Tongue (tissue), 2 donors: Measurements from ENCODE around the gene CDK14. TPM values are rescaled to one million over a fixed set of nuclear protein-coding genes. Genes with fewer than 3 reads are reported as not detected.

Experiments
- DNase-seq: peaks from one replicate; pipeline ENCODE4 v3.0.0-alpha.2; 2015
- total RNA-seq: library from RNA; depleted of rRNA; stranded (reverse); fragments of >200 nt; gene quantifications from one replicate; pipeline ENCODE4 v1.2.3, GENCODE V29; 2014

The CDK14 gene
- total RNA-seq, 1 donor from 2014 or later, result 29.3 TPM

GRCh38 chr7:91019686-91020385 lies 423.7 kb downstream of the CDK14 start:
- DNase-seq, result no peak

DNA sequence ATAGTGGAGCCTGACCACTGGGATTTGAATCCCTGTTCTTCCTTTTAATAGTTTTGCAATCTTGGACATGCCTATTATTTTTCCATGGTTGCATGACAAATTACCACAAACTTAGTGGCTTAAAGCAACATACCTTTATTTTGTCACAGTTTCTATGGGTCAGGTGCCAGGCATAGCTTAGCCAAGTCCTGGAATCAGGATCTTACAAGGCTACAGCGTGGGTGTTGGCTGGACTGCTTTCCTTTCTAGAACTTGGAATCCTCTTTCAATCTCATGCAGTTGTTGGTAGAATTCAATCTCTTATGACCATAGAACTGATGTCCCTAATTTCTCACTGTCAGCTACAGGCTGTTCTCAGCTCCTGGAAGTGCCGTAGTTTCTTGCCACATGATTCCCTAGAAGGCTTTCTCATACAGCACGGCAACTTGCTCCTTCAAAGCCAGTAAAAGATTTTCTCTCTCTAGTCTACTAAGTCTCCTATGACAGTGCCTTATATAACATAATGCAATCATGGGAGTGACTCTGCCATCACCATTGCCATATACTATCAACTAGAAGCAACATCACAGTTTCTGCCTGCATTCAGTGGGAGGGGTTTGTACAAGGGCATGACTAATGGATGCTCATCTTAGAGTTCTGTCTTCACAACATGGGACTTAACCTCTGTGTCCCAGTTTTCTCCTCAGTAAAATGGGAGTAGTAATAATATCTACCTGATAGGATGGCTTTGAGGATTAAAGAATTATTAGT lies 424.7 kb downstream of the CDK14 start:
- peak; percentile 68 for DNase-seq

GRCh38 chr7:91021956-91022355 lies 425.8 kb downstream of the CDK14 start:
- DNase-seq, result no peak

- DNase-seq, result no peak
Measured at GRCh38 chr7:91025906-91026390, 429.8 kb downstream of the CDK14 start.

DNA sequence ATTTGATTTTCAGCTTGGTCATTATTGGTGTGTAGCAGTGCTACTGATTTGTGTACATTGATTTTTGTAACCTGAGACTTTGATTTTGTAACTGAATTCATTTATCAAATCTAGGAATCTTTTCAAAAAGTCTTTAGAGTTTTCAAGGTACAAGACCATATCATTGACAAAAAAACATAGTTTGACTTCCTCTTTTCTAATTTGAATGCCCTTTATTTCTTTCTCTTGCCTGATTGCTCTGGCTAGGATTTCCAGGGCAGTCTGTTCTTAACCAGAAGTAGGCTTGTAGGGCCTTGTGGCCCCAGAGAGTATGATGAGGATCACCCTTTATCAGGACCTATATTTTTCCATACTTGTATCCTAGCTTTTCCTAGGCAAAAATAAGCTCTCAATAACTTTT lies 433.6 kb downstream of the CDK14 start:
- no peak for DNase-seq

DNA sequence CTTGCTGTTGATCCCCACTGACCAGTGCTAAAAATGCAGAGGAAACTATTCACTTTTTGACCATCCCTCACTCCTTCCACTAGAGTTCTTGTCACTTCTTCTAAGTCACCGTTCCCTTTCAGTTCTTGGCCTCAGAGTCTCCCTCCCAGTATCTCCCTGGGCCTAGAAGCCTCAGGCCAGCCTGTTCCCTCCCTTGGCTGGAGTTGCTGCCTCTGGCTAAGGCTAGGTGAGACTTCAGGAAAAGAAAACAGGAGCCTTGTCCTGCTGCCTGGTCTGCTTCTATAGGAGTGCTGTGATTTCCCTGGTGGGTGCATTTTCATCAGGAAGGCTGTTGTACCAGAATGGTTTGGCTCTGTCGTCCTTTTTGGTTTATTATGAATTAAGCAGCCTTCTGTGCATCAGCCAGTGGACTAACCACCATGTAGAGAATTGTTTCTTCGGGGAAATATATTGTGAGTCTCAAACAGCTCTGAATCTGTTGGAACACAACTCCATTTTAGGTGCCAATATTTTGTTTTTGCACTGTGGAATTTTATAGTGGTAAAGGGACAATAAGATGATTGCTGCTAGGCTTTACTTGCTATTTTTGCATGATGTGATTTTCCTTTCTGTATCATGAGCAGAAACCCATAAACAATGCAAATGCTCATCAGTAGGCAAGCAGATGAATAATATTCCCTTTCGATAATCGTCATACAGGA lies 434.7 kb downstream of the CDK14 start:
- peak; percentile 10 for DNase-seq

DNA sequence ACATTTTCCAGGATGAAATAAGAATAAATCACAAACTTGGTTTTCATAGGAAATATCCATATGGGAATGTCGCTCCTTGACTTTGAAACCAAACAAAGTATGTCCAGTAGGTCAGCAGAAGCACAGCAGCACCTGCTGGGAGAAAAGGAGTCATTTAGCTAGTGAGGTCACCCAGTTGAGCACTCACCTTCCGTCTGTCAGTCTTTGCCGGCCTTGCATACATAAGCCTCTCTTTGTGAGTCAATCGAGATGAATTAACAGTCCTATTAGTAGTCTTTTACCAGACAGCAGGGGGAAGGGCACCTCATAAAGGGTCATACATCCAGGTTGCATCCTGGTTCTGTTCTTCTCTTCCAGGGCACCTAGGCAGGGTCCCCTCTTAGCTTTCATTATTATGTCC lies 435.6 kb downstream of the CDK14 start:
- DNase-seq, result no peak

- DNase-seq, result peak; percentile 22
Measured at GRCh38 chr7:91033574-91033973, 437.5 kb downstream of the CDK14 start.

DNA sequence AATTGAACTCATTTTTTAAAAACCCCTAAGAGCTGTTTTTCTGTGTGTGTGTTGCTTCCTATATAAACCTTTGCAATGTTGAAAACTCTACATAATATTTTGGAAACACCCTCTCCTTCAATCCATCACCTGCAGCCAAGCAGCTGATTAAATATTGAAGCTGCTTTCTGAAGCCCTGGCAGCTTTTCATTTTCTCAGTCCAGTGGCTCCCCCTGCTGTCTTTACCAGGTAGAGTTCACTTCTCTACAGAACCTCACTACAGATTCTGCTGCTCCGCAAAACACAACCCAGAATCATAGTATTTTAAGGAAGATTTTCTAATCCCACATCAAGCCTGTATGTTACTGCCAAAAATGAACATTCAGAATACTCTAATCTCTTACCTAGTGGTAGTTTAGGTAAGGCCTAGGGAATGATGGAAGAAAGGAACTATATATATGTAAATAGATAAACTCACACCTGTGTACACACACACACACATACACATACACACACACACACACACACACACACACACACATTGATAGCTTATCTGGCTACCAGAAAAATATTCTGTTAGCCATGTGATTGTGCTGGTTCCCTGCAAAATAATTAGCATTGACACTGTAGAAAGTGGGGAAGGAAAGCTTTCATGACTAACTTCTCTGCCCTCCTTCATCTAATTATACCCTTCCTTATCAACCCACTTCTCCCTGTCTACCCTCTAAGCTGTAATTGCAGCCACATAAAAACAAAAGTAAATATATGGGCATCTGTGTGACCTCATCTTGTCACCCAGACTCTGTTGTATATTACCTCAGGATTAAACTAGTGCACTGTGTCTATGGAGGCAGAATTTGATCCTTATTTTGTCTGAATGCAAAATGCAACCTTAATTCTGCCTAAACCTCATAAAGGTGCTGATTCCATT lies 438.6 kb downstream of the CDK14 start:
- peak; percentile 86 for DNase-seq

GRCh38 chr7:91039033-91039432 lies 442.9 kb downstream of the CDK14 start:
- no peak for DNase-seq

- DNase-seq, result no peak
Measured at GRCh38 chr7:91041141-91041540, 445.0 kb downstream of the CDK14 start.

GRCh38 chr7:91041901-91042484 lies 445.9 kb downstream of the CDK14 start:
- DNase-seq, result no peak

DNA sequence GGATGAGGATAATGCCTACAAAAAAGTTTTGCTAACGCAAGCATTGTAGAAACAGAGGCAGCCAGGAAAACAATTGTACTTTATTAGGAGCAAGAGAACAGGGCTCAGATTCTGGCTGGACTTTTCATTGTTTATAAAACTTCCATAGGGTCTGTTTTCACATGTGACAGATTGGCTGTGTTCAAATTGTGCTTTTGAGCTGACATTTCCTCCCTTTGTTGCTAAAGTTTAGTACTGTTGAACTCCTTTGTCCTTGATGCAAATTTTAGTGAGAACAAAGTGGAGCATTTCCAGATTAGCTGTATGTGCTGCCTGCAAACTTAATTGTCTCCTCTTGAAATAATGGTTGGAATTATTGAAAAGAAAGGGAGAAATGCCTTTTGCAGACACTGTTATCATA lies 447.1 kb downstream of the CDK14 start:
- DNase-seq, result no peak

DNA sequence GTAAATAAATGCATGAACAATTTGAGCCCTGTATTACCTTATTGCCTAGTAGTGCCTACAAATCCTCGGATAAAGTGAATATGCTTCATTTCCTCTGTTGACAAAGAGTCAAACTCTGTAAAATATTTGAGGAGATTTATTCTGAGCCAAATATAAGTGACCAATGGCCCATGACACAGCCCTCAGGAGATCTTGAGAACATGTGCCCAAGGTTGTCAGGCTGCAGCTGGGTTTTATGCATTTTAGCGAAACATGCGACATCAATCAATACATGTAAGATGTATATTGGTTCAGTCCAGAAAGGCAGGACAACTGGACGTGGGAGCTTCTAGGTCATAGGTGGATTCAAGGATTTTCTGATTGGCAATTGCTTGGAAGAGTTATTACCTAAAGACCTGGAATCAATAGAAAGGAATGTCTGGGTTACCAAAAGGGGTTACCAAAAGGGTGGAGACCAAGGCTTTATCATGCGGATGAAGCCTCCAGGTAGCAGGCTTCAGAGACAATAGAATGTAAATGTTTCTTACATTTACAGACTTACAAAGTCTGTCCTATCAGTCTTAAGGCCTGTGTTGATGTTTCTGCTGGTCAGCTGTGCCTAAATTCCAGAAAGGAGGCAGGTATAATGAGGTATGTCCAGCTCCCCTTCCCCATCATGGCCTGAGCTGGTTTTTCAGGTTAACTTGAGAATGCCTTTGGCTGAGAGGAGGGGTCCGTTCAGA lies 448.0 kb downstream of the CDK14 start:
- no peak for DNase-seq

GRCh38 chr7:91045606-91046005 lies 449.5 kb downstream of the CDK14 start:
- DNase-seq, result peak; percentile 21

DNA sequence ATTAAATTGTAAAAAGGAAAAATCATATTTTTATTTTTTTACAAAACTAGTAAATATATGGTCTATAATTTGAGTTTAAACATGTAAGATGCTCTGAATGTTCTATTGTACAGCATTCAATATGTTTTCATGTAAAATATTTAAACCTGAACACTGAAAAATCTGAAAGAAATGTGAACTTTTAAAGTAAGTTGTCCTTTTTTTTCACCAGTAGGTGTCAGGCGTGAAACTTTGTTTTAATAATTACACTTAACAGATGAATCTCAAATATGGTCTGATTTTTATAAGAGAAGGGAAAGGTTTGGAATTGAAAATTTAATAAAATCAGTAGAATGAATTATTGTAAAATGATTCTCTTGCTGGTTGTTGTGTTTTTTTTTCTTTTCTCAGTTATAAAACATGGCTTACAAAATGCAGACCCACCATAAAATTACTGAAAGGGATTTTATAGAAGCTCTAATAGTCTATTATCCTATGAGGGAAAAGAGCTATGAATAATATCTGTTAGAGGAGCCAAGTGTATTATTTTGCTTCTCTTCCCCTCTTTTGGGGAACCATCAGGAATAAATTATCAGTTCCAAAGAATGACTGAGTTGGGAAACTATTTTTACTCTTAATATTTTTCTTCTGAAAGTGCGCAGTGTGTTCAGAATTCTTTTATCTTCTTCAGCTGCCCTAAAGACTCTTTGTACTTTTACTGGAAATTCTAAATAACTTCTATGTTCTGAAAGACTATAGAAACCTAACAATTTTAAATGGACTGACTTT lies 450.4 kb downstream of the CDK14 start:
- peak; percentile 29 for DNase-seq

DNA sequence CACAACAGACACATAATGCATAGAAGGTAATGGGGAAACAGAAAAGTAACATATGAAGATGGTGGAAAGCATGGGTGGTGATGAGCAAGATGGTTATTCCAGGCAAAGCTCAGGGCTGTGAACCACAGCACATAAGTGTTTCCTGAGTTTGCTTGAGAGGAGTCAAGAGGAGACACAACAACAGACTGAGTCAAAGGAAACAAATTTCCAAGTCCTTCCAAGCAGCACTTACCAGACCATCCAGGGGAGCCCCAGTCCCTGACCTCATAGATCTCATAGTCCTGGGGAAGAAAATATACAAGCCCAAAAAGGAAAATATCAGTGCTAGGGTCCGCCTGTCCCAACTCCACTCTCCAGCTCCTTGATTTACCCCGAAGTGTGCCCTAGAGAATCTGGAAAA lies 451.5 kb downstream of the CDK14 start:
- no peak for DNase-seq

- DNase-seq, result no peak
Measured at GRCh38 chr7:91050677-91051076, 454.6 kb downstream of the CDK14 start.

- no peak for DNase-seq
Measured at GRCh38 chr7:91051966-91052365, 455.8 kb downstream of the CDK14 start.

GRCh38 chr7:91054374-91054773 lies 458.3 kb downstream of the CDK14 start:
- no peak for DNase-seq
